Fibroblast of skin of abdomen (primary cell): ENCODE results near the gene COX5B. TPM values are rescaled to one million over a fixed set of nuclear protein-coding genes. Genes with fewer than 3 reads are reported as not detected.
"Not testable (repeated sequence)": the region's sequence is repeated elsewhere in the genome, so short reads cannot be mapped to it uniquely, and the experiment has no call there.

Experiments
- DNase-seq: peaks from one replicate; pipeline ENCODE4 v3.0.0-alpha.2; 2013
- polyA plus RNA-seq, 2 experiments: library from polyadenylated mRNA; unstranded; fragments of 120-200 nt; gene quantifications; one replicate each; pipeline ENCODE4 v1.2.1, GENCODE V29; 2013; ENCODE audit not compliant: insufficient read length in 2 of 2

COX5B gene, protein sequence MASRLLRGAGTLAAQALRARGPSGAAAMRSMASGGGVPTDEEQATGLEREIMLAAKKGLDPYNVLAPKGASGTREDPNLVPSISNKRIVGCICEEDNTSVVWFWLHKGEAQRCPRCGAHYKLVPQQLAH
- 147 TPM for polyA plus RNA-seq (2013, experiment 1 of 2; ENCODE audit: insufficient read length)
- 138 TPM for polyA plus RNA-seq (2013, experiment 2 of 2; ENCODE audit: insufficient read length)

DNA sequence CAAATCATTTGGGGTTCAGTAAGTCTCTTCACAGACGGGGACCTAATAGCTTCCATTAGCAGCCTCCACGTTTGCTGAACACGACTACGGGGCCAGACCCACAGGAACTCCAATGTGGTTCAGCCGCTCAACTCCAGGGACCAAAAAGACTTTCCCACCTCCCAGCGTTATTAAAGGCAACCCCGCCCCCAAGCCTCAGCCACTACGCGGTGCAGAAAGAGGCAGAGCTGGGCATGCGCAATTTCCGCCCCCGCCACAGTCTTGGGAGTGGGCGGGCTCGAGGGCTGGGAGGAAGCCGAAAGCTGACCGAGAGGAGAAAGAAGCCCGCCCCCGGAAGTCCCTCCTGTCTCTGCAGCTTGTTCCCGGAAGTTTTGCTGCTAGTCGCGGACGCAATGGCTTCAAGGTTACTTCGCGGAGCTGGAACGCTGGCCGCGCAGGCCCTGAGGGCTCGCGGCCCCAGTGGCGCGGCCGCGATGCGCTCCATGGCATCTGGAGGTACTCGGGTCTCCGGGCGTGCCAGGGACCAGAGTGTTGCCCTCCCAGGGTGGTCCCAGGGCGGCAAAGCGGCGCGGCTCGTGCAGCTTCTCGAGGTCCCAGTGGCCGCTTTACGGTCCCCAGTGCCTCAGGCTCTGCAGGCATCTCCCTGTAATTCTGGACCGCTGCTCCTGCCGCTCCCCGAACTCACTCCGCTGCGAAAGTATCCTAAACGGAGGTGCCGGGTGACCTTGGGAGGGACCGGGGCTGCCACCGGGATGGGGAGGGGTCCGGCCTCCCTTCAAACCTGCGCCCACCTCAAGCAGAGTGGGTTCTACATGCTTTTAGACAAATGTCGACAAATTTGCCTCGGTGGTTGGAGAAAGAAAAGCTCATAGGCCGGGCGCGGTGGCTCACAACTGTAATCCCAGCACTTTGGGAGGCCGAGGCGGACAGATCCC lies at the start of gene COX5B:
COX5B (plus strand) TSS at position 368 of the 935 bp plus-strand sequence; CDS start at position 393, 25 bp downstream.
- DNase-seq, result peak; percentile 97

DNA sequence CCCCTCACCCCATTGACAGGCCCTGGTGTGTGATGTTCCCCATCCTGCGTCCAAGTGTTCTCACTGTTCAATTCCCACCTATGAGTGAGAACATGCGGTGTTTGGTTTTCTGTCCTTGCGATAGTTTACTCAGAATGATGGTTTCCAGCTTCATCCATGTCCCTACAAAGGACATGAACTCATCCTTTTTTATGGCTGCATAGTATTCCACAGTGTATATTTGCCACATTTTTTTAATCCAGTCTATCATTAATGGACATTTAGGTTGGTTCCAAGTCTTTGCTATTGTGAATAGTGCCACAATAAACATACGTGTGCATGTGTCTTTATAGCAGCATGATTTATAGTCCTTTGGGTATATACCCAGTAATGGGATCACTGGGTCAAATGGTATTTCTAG lies 49.7 kb upstream of the COX5B start:
- DNase-seq, result not testable (repeated sequence)

DNA sequence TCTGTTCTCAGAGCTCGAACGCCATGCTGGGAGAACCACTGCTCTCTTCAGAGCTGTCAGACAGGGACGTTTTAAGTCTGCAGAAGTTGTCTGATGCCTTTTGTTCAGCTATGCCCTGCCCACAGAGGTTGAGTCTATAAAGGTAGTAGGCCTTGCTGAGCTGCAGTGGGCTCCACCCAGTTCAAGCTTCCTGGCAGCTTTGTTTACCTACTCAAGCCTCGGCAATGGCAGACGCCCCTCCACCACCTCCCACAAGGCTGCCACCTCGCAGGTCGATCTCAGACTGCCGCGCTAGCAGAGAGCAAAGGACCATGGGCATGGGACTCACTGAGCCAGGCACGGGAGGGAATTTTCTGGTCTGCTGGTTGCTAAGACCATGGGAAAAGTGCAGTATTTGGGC lies 44.3 kb upstream of the COX5B start:
- DNase-seq, result not testable (repeated sequence)

DNA sequence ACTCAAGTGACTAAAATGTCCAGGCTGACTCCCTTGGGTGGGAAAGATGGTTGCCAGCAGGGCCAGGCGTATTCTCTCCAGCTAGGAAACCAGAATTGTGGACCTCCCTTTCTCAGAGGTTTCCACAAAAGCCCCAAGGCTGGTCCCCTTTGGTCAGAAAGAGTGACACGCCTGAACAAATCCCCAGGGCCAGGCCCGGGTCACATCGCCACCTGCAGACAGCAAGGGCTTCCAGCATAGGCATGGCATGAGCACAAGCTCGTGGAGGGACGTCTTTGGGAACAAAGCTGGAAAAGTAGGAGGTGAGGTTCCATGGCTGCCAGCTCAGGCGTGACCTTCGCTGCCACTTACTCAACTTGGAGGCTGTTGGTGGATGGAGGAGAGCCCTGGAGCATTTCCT lies 40.8 kb upstream of the COX5B start:
- DNase-seq, result not testable (repeated sequence)

DNA sequence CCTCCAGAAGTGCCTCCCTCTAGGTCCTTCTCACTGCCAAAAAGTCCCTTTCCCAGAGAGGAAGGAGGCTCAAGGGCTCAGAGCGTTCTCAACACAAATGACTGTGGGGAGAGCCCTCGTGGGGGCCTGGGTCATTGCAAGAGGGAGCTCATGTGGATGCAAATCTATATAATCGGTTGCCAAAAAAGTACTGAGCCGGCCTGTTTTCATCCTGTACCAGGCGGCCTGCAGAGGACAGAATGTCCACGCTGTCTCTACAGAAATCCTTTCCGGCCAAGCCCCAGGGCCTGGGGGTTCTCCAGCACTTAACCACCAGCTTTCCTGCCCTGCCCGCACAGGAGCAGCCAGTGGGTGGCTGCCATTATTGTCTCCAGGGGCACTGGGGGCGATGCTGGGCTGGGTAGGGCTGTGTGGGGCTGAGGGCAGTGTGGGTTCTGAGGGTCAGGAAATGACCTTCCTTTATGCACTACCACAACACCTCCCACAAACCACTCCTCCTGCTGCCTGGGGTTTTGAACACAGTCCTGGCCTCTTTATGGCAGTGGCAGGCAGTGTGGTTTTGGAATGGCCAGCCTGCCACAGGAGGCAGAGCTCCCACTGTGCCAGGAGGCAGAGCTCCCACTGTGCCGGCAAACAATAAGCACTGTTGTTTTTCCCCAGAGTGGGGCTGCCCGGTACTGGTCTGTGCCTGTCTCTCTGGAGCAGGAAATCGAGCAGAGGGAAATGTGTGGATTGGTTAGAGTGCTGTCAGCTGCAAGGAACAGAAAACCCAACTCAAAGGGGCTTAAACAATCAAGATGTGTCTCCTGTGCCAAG lies 40.1 kb upstream of the COX5B start:
- DNase-seq, result not testable (repeated sequence)

DNA sequence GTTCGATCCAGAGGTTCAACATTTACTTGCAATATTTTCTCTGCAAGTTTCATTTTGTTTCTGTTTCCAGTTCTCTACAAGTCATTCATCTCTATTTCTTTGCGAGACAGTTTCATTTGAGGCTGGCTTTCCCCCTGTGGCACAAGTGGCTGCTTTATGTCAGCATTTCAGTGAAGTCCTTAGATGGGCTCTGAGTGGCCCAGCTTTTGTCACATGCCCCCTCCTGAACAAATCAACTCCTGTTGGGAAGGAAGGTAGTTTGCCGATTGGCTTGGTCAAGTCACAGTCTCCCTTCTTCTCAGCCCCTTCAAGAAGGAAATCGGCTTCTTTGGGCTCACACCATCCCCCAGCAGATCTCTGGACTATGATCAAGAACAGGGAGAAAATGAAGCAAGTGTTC lies 37.1 kb upstream of the COX5B start:
- not testable (repeated sequence) for DNase-seq

DNA sequence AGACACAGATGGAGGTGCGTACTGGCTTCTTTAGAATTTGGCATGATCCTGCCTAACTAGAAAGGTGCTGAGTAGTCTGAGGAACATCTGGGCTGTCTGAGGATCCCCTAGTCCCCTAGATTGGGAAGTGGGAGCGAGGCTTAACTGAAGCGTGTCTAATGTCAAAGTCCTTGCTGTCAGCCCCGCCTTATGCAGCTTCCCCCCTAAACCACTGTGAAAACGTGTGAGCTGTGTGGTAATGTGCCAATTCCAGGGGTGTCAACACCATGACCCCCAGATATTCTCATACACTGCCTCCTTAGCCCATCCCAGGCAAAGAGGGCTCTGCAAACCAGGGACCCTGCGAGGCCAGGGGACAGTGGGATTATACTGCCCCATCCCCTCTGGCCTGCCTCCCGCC lies 34.0 kb upstream of the COX5B start:
- not testable (repeated sequence) for DNase-seq

DNA sequence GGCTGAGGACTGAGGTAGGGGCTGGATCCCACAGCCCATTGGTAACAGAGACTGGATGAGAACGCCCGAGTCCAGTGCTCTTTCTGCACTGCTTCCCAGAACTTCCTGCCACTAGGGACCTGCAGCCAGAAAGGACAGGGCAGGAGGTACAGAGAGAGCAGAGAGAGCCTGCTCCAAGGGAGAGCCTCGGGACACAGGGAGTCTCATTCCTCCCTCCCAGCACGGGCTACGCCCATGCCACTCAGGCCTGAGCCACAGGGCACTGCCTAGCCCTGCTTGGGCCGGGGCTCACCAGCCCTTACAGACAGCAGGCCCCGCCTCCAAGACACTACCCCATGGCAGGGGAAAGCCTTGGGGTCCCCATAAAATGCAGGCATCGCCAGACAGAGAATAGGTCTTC lies 30.1 kb upstream of the COX5B start:
- not testable (repeated sequence) for DNase-seq

DNA sequence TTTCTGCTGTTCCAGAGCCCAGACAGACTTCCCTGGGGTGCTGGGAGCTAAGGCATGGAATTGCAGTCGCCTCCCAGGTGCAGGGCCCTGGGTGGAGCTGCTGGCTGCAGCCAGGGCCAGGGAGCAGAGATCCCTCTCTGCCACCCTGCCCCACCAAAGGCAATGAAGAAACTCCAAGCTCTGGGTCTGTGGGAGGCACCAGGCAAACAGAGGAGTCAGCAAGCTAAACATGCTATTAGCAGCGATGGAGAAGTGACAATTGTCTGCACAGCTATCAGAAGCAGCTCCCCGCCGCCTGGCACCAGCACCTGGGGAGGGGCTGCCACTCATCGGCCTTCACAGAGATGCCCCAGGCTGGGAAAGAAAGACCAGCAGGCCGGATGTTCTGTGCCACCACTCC lies 28.0 kb upstream of the COX5B start:
- DNase-seq, result no peak

DNA sequence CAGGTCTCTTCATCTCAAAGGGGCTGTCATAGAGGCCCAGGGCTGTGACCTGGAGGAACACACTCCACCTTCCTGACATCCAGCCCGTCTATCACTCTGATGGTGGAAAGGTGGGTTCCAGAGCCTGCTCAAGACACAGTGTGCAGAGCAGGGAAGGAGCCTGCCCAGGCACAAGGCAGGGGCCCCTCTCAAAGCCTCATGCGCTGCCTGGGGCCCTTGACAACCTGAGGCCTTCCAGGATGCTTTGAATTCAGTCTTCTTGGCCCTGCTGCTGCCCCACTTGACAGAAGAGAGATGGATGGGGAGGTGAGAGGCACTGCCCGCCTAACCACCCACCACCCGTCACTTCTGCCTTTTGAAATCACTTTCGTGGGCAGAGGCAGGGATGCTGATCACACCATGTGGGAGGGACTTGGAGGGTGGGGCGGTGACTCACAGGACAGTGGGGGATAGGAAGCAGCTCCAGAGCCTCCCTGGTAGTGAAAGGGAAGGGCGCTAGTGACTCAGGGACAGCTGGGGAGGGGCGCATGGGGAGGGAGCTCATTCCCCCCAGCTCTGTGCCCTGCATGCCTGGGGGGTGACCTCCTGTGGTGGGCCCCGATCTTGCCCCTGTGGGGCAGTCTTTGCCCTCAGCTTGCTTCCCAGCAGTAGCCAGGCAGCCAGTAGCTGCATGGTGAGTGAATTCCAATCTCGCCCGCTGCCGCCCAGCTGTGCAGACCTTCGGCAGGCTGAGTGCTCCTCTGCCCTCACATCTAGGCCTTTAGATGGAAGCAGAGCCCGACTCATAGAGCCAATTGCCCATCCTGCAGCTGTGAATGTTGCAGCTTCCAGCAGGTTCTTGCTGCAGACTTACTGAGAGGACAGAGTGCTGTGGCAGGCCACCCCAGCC lies 26.7 kb upstream of the COX5B start:
- DNase-seq, result peak; percentile 4

DNA sequence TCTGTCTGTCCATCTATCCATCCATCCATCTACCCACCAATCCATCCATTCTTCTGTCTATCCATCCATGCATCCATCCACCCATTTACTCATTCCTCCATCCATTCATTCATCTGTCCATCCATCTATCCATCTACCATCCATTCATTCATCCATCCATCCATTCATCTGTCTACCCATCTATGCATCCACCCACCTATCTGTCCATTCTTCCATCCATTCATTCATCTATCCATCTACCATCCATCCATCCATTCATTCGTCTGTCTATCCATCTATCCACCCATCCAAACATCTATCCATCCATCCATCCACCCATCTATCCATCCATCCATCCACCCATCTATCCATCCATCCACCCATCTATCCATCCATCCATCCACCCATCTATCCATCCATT lies 25.4 kb upstream of the COX5B start:
- not testable (repeated sequence) for DNase-seq

DNA sequence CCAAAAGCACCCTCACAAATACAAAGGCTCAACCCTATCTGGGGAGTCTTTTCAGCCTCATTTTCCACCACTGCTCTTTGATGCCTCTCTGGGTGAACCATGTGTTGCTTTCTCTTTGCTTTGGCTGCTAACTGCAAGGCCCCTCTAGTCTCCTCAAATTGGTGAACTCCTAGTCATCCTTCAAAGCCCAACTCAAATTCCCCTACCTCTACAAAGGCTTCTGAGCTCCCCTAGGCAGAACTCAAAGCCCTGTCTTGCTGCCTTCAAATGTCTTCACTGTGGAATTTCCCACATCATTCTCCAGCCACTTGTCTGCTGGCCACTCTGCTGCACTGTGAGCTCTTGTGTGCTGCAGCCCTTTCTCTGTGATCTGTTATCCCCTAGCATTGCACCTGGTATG lies 22.9 kb upstream of the COX5B start:
- DNase-seq, result not testable (repeated sequence)

DNA sequence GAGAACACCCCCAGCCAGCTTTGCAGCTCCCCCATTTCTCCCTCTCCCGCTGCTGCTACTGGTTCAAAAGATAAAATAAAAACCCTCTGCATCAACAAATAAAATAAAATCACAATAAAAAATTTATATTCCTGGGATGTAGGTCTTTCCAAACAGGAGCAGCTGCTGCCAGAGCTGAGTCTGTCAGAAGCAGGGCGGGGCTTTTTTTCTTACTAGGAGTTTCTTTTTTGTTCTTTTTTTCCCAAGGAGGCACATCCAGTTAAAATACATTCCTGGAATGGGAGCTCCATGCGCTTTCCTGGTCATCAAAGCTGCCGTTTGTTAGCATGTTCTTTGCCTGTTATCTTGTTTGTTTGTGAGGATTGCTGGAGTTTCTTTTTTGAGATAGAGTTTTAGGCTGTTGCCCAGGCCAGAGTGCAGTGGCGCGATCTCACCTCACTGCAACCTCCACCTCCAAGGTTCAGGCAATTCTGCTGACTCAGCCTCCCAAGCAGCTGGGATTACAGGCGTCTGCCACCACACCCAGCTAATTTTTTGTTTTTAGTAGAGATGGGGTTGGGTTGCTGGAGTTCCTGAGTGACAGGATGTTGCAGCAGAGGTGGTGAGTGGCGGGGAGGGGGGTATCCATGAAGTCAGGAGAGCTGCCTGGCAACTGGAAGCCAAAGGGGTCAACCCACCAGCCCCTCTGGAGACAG lies 20.4 kb upstream of the COX5B start:
- DNase-seq, result not testable (repeated sequence)

DNA sequence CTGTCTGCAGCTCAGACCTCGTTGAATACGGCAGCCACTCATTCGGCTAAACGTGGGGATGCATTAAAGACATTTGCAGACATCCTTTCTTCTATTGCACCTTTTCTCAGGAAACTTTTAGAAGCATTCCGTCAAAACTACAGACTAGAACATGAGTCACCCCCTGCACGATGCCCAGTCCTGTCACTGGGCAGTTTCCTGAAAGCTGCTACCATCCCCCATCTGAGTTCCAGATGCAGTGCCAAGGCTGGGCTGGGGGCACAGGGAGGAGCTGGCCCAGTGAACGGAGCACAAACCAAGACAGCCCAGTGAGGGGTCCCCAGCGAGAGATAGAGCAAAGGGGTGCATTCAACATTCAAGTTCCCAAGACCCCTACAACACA lies 19.8 kb upstream of the COX5B start:
- DNase-seq, result not testable (repeated sequence)

DNA sequence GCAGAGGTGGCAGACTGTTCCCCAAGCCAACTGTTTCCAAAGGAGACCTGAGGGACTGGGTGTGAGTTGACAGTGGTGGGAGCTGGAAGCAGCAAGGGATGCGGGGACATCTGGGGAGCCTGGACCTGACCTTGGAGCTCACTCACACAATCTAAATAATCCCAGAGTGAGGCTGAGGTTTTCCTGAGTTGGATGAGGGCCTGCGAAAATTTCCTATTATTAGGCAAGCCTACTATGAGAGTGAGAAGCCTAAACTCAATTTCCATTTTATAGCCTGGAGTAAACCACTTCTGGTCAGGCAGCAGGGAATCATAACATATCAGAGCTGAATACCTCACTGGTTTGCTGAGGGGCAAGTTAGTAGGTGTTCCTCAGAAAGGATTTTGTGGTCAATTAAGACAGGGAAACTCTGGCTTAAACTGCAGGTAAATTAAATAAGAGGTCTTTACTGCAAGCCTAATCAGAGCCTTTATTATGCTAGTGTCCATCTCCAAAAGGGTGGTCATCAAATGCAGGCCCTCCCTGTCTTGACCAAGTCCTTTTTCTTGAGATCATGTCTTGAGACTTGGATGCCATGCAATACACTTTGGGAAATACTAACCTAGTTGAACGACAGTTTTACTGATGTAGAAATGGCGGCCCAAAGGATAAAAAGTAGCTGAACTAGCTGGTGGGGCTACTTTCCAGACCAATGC lies 1.7 kb upstream of the COX5B start:
- DNase-seq, result no peak

DNA sequence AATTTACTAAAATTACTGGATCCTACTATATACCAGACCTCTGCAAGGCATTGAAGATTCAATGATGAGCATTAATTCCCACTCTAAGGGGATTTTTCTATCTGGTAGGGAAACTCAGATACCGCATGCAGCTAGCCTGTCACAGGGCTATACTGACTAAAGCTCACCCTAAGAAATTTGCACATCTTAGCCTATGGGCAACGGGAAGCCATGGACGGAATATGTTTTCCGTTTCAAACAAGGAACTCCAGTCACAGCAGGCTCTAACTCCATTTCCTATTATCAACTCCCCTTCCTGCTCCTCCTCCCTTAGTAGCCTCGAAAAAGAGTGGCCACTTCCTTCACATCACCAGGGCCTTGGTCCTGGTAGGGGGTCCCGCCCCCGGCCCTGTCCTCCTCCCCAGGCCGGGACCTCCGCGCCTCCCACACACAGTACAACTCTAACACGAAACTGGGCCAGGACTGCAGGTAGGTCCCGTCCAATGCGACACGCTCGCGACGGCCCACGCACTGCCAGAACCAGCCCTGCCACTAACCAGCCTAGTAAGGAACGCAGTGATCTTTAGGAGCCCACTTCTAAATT lies 659 bp upstream of the COX5B start:
- DNase-seq, result no peak

DNA sequence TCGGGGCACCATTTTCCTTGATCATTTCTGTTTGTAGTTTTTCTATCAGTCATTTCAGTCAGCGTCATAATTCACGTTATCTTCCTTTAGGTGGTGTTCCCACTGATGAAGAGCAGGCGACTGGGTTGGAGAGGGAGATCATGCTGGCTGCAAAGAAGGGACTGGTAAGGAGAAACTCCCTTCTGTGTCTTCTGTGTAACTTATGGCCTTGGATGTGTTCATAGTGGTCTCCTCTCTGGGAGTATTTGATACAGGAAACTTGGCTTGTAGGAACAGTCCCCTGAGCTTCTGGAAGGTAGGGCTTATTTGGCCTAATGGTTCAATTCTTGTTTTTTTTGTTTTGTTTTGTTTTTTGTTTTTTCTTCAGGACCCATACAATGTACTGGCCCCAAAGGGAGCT lies 1.1 kb downstream of the COX5B start:
- no peak for DNase-seq

DNA sequence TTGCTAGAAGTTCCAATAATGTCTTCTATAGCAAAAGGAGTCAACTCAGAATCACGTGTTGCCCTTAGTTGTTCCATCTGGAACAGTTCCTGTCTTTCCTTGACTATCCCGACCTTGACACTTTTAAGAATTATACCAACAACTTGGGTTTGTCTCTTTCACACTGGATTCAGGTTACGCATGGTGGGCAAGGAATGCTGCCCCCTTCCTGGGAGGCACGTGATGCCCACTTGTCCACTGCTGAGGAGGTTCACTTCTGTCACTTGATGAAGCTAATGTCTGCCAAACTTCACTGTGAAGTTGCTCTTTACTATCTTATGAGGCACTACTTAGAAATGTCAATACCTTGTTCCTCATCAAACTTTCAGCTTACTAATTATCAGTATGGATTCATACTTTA lies 5.3 kb downstream of the COX5B start:
- no peak for DNase-seq

DNA sequence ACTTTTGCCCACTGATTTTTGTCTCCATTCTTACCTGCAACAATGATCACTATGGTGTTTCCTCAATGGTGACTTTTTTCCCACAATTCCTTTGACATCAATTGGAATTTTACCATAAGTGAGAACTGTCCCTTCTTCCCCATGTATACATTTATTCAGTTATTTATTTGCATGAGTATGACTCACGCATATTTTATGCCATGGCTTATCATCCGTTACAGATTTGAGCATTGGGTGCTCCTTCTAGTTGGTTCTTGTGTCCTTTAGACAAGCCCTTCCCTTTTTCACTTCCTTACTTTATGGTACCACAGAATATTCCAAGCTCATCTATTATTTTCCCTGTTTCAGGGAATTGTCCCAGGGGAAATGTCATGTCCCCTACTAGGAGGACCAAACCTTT lies 7.6 kb downstream of the COX5B start:
- no peak for DNase-seq

DNA sequence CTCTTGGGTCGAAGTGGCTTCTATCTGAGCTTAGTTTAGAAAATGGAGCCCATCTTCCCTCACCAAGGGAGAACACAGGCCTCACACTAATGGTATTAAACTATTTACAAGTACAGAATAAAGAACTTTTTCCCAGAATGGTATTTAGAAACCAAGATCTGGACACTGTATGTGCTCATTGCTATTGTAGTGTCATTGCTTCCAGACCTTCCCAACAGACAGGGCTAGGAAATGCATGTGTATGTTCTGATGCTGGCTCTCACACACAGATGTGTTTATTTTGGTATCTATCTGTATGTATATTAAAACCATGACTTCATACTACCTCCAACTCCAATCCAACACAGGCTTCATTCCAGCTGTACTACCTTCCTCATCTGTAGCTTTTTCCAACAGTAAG lies 8.0 kb downstream of the COX5B start:
- DNase-seq, result no peak
